Measurements from ENCODE around the gene AIRE.
A peak's percentile ranks its signal among the peaks of the same experiment; 100 is the strongest.
"Not testable (repeated sequence)": the region's sequence is repeated elsewhere in the genome, so short reads cannot be mapped to it uniquely, and the experiment has no call there.

Gene AIRE

DNA sequence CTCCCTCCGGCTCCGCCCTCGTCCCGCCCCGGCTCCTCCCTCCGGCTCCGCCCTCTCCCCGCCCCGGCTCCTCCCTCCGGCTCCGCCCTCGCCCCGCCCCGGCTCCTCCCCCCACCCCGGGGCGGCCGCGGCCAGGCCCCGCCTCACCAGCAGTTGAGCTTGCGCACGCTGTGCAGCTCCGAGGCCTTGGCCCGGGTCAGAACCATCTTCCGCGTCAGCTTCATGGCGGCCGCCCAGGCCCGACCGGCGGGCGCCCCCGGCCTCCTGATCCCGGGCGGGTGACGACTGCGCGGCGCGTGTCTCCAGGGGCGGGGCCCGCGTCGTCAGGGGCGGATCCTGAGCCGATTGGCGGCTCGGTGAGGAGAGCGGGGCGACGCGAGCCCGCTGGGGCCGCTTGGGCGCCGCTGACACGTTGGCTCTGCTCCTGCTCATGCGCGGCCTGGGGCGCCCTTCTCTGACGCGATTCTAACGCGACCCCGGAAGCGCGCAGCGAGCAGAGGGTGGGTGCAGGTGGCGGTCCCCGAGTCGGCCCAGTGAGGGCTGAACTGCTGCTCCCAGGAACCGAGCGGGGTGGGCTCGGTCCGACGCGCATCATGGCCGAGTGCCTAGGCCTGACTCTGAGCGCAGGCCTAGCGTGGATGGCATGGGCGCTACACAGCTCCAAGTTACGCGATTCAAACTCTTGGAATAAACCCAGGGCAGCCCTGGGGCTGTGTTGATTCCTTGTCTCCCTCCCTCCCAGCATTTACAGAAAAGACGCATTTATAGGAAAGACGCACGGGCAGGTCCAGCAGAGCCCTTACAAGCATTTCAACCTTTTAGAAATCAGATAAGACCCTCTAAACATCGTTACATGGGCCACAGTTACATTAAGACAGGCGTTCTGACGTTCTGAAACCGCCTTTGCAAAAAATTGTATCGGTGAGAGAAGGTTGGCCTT lies 53.6 kb downstream of the AIRE start, which contains the start of gene CFAP410:
Gene CFAP410 (minus strand): TSS at position 420 of the 940 bp plus-strand sequence. CDS start 196 bp downstream, at position 224.
- DNase-seq = peak; percentile 95 to 98 (median 98)
- Histone ChIP-seq H3K4me1 (ENCODE audit: control extremely low read depth in 1 of 4, control insufficient read depth in 4 of 4, insufficient read depth in 4 of 4, low read length in 3 of 4) (peaks cover 9 to 28% (median 20%) of the 10 kb centered on the region in 4 experiments), H3K36me3 (ENCODE audit: control insufficient read depth in 4 of 4, insufficient read depth in 4 of 4, low read length in 3 of 4) (peaks cover 0 to 13% (median 6%) of the 10 kb centered on the region in 4 experiments), H3K4me3 (ENCODE audit: control insufficient read depth in 1 of 7, extremely low read depth in 1 of 7, insufficient read depth in 4 of 7, low read depth in 2 of 7, low read length in 6 of 7) (peak within 1 kb of the TSS; percentile 73 to 92 (median 87)), H3K9me3 (ENCODE audit: control extremely low read depth in 1 of 5, control insufficient read depth in 4 of 5, insufficient read depth in 2 of 5, low read depth in 1 of 5, low read length in 4 of 5) (no peaks in the 10 kb centered on the region), H3K27me3 (replicated peaks in 2 of 5; ENCODE audit: control insufficient read depth in 4 of 5, insufficient read depth in 5 of 5, low read length in 4 of 5) (no peaks in the 10 kb centered on the region), H3K27ac (ENCODE audit: insufficient read depth in 1 of 2, low read depth in 1 of 2, low read length in 2 of 2, poor library complexity in 1 of 2, severe bottlenecking in 2 of 2) (peak within 1 kb of the TSS; percentile 89 to 96)
- POLR2A ChIA-PET = no interaction called here
- CTCF ChIA-PET = interaction anchor here (1.0 to 4.4 kb wide), 5 partner anchors 16 to 139 kb away, joined by 3 to 12 read pairs (median 3); no protein-coding TSS in a partner anchor
- 0% methylated on average over 59 of the region's 90 CpGs for WGBS (ENCODE audit: insufficient coverage)

GRCh38 chr21:44341726-44342458 lies 56.2 kb downstream of the AIRE start:
- DNase-seq; POLR2A ChIA-PET; H3K27me3 ChIP-seq (replicated peaks in 2 of 5; ENCODE audit: control insufficient read depth in 4 of 5, insufficient read depth in 5 of 5, low read length in 4 of 5); H3K4me3 ChIP-seq (ENCODE audit: control insufficient read depth in 1 of 7, extremely low read depth in 1 of 7, insufficient read depth in 4 of 7, low read depth in 2 of 7, low read length in 6 of 7); H3K9me3 ChIP-seq (ENCODE audit: control extremely low read depth in 1 of 5, control insufficient read depth in 4 of 5, insufficient read depth in 2 of 5, low read depth in 1 of 5, low read length in 4 of 5); H3K36me3 ChIP-seq (ENCODE audit: control insufficient read depth in 4 of 4, insufficient read depth in 4 of 4, low read length in 3 of 4); H3K27ac ChIP-seq (ENCODE audit: insufficient read depth in 1 of 2, low read depth in 1 of 2, low read length in 2 of 2, poor library complexity in 1 of 2, severe bottlenecking in 2 of 2): not testable (repeated sequence)
- CTCF ChIA-PET = interaction anchor here (1.0 to 4.4 kb wide), 5 partner anchors 11 to 114 kb away, joined by 3 to 12 read pairs (median 3); partner anchors contain the start of gene TRPM2
- peaks cover 9 to 28% (median 20%) of the 10 kb centered on the region in 4 experiments for H3K4me1 ChIP-seq (ENCODE audit: control extremely low read depth in 1 of 4, control insufficient read depth in 4 of 4, insufficient read depth in 4 of 4, low read length in 3 of 4)
- WGBS (ENCODE audit: insufficient coverage) = 98% methylated on average over 6 of the region's 12 CpGs

GRCh38 chr21:44342981-44343380 lies 57.3 kb downstream of the AIRE start:
- H3K36me3 ChIP-seq (ENCODE audit: control insufficient read depth in 4 of 4, insufficient read depth in 4 of 4, low read length in 3 of 4); H3K4me3 ChIP-seq (ENCODE audit: control insufficient read depth in 1 of 7, extremely low read depth in 1 of 7, insufficient read depth in 4 of 7, low read depth in 2 of 7, low read length in 6 of 7); H3K9me3 ChIP-seq (ENCODE audit: control extremely low read depth in 1 of 5, control insufficient read depth in 4 of 5, insufficient read depth in 2 of 5, low read depth in 1 of 5, low read length in 4 of 5); H3K27ac ChIP-seq (ENCODE audit: insufficient read depth in 1 of 2, low read depth in 1 of 2, low read length in 2 of 2, poor library complexity in 1 of 2, severe bottlenecking in 2 of 2); H3K27me3 ChIP-seq (replicated peaks in 2 of 5; ENCODE audit: control insufficient read depth in 4 of 5, insufficient read depth in 5 of 5, low read length in 4 of 5); POLR2A ChIA-PET: not testable (repeated sequence)
- WGBS (ENCODE audit: insufficient coverage) = 74% methylated on average over 4 of the region's 8 CpGs
- DNase-seq = peak in 2 of 3 donors; percentile 49 to 62
- H3K4me1 ChIP-seq (ENCODE audit: control extremely low read depth in 1 of 4, control insufficient read depth in 4 of 4, insufficient read depth in 4 of 4, low read length in 3 of 4) = peaks cover 9 to 30% (median 19%) of the 10 kb centered on the region in 4 experiments
- CTCF ChIA-PET = interaction anchor here (1.2 to 4.4 kb wide), 3 partner anchors 11 to 17 kb away, joined by 3 to 12 read pairs (median 9); partner anchors contain the start of gene TRPM2

DNA sequence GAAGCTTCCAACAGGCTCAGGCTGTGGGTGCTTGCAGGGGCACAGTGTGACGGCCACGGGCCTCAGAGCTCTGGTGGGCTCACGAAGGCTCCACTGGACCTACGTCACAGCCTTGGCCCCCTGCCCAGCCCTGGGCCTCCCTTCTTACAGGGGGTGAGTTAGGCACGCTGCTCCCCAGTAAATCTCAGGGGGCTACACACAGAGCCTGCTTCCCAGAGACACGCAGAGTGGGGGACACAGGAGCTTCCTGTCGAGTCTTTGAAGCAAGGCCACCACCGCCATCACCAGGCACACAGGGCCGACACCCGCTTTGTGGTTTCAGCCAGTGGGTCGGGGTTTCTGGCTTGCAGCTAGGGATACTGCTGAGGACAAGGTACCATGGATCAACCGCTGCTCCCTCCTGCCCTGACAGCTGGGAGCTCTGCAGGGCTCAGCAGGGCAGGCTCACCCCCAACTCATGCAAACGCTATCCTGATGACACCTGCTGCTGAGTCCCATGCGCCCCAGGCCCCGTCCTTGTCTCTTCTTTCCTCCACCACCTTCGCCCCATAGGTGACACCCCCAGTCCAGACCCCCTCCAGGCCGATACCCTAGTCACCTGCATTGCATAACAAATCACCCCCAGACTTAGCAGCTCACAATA lies 59.0 kb downstream of the AIRE start:
- no peak overlapping the region for H3K4me3 ChIP-seq (ENCODE audit: control insufficient read depth in 1 of 7, extremely low read depth in 1 of 7, insufficient read depth in 4 of 7, low read depth in 2 of 7, low read length in 6 of 7)
- H3K27ac ChIP-seq (ENCODE audit: insufficient read depth in 1 of 2, low read depth in 1 of 2, low read length in 2 of 2, poor library complexity in 1 of 2, severe bottlenecking in 2 of 2) = no peak overlapping the region
- CTCF ChIA-PET = no interaction called here
- POLR2A ChIA-PET = interaction anchor here (0.6 kb wide), 1 partner anchor 102 kb away, joined by 6 read pairs; no protein-coding TSS in a partner anchor
- H3K4me1 ChIP-seq (ENCODE audit: control extremely low read depth in 1 of 4, control insufficient read depth in 4 of 4, insufficient read depth in 4 of 4, low read length in 3 of 4) = peaks cover 7 to 32% (median 11%) of the 10 kb centered on the region in 4 experiments
- 94% methylated on average over 14 of the region's 17 CpGs for WGBS (ENCODE audit: insufficient coverage)
- H3K9me3 ChIP-seq (ENCODE audit: control extremely low read depth in 1 of 5, control insufficient read depth in 4 of 5, insufficient read depth in 2 of 5, low read depth in 1 of 5, low read length in 4 of 5) = no peaks in the 10 kb centered on the region
- no peak for DNase-seq
- no peaks in the 10 kb centered on the region for H3K36me3 ChIP-seq (ENCODE audit: control insufficient read depth in 4 of 4, insufficient read depth in 4 of 4, low read length in 3 of 4)
- H3K27me3 ChIP-seq (replicated peaks in 2 of 5; ENCODE audit: control insufficient read depth in 4 of 5, insufficient read depth in 5 of 5, low read length in 4 of 5) = peaks cover 0 to 10% (median 6%) of the 10 kb centered on the region in 5 experiments

DNA sequence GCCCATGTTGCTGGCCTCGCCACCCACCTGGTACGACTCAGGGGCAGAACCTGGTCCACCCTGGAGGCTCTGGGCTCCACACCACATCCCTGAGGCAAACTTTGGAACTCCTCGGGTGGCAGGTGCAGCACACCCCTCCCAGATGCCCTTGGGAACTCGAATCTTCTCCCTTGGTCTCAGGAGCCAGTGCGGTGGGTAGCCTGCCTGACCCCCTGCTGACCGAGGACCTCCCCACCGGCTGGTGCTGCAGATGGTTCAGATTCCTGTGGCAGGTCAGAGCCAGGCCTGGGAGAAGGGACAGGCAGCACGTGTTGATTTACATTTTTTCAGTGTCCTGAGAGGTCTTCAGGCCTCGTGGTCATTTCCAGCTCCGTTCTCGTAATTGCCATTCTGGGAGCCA lies 59.8 kb downstream of the AIRE start:
- peaks cover 0 to 30% (median 5%) of the 10 kb centered on the region in 4 experiments for H3K4me1 ChIP-seq (ENCODE audit: control extremely low read depth in 1 of 4, control insufficient read depth in 4 of 4, insufficient read depth in 4 of 4, low read length in 3 of 4)
- H3K4me3 ChIP-seq (ENCODE audit: control insufficient read depth in 1 of 7, extremely low read depth in 1 of 7, insufficient read depth in 4 of 7, low read depth in 2 of 7, low read length in 6 of 7) = no peak overlapping the region
- H3K9me3 ChIP-seq (ENCODE audit: control extremely low read depth in 1 of 5, control insufficient read depth in 4 of 5, insufficient read depth in 2 of 5, low read depth in 1 of 5, low read length in 4 of 5) = no peaks in the 10 kb centered on the region
- ChIA-PET POLR2A (no interaction called here), CTCF (no interaction called here)
- H3K27ac ChIP-seq (ENCODE audit: insufficient read depth in 1 of 2, low read depth in 1 of 2, low read length in 2 of 2, poor library complexity in 1 of 2, severe bottlenecking in 2 of 2) = no peak overlapping the region
- DNase-seq = no peak
- H3K36me3 ChIP-seq (ENCODE audit: control insufficient read depth in 4 of 4, insufficient read depth in 4 of 4, low read length in 3 of 4) = no peaks in the 10 kb centered on the region
- 92% methylated on average over 11 of the region's 11 CpGs for WGBS (ENCODE audit: insufficient coverage)
- H3K27me3 ChIP-seq (replicated peaks in 2 of 5; ENCODE audit: control insufficient read depth in 4 of 5, insufficient read depth in 5 of 5, low read length in 4 of 5) = peaks cover 0 to 16% (median 6%) of the 10 kb centered on the region in 5 experiments

- Histone ChIP-seq H3K27ac (ENCODE audit: insufficient read depth in 1 of 2, low read depth in 1 of 2, low read length in 2 of 2, poor library complexity in 1 of 2, severe bottlenecking in 2 of 2) (no peak overlapping the region), H3K4me3 (ENCODE audit: control insufficient read depth in 1 of 7, extremely low read depth in 1 of 7, insufficient read depth in 4 of 7, low read depth in 2 of 7, low read length in 6 of 7) (no peak overlapping the region), H3K27me3 (replicated peaks in 2 of 5; ENCODE audit: control insufficient read depth in 4 of 5, insufficient read depth in 5 of 5, low read length in 4 of 5) (peaks cover 0 to 28% (median 8%) of the 10 kb centered on the region in 5 experiments), H3K4me1 (ENCODE audit: control extremely low read depth in 1 of 4, control insufficient read depth in 4 of 4, insufficient read depth in 4 of 4, low read length in 3 of 4) (peaks cover 0 to 44% (median 23%) of the 10 kb centered on the region in 4 experiments), H3K36me3 (ENCODE audit: control insufficient read depth in 4 of 4, insufficient read depth in 4 of 4, low read length in 3 of 4) (no peaks in the 10 kb centered on the region), H3K9me3 (ENCODE audit: control extremely low read depth in 1 of 5, control insufficient read depth in 4 of 5, insufficient read depth in 2 of 5, low read depth in 1 of 5, low read length in 4 of 5) (no peaks in the 10 kb centered on the region)
- WGBS (ENCODE audit: insufficient coverage) = 55% methylated on average over 22 of the region's 22 CpGs
- CTCF ChIA-PET = no interaction called here
- DNase-seq = peak in 1 of 3 donors; percentile 29
- POLR2A ChIA-PET = no interaction called here
These were observed 62.3 kb downstream of the AIRE start for GRCh38 chr21:44347911-44348451.

Data from common myeloid progenitor, CD34-positive (primary cell).